Glutamatergic neuron (in vitro differentiated cells): Measurements from ENCODE around the gene MYL11. TPM values are rescaled to one million over a fixed set of nuclear protein-coding genes. Genes with fewer than 3 reads are reported as not detected.
"Not testable (repeated sequence)": the region's sequence is repeated elsewhere in the genome, so short reads cannot be mapped to it uniquely, and the experiment has no call there.

Experiments used
- DNase-seq: peaks from one replicate; pipeline ENCODE4 v3.0.0; 2022
- H3K27ac Mint-ChIP-seq: one replicate; pipeline ENCODE4 v1.8.0; 2020; ENCODE audit warnings: mild to moderate bottlenecking, mixed read lengths, inconsistent platforms; ENCODE audit not compliant: unreplicated experiment
- H3K27me3 Mint-ChIP-seq: one replicate; pipeline ENCODE4 v1.8.0; 2020; ENCODE audit warnings: mild to moderate bottlenecking, moderate library complexity, mixed read lengths, inconsistent platforms; ENCODE audit not compliant: unreplicated experiment
- H3K36me3 Mint-ChIP-seq: one replicate; pipeline ENCODE4 v1.8.0; 2020; ENCODE audit warnings: mild to moderate bottlenecking, mixed read lengths, inconsistent platforms; ENCODE audit not compliant: unreplicated experiment
- H3K4me1 Mint-ChIP-seq: one replicate; pipeline ENCODE4 v1.8.0; 2020; ENCODE audit warnings: mild to moderate bottlenecking, low read depth, mixed read lengths, inconsistent platforms; ENCODE audit not compliant: unreplicated experiment
- H3K4me3 Mint-ChIP-seq: one replicate; pipeline ENCODE4 v1.8.0; 2020; ENCODE audit warnings: mild to moderate bottlenecking, mixed read lengths, inconsistent platforms; ENCODE audit not compliant: unreplicated experiment
- H3K9me3 Mint-ChIP-seq: one replicate; pipeline ENCODE4 v1.8.0; 2020; ENCODE audit warnings: mild to moderate bottlenecking, moderate library complexity, mixed read lengths, inconsistent platforms; ENCODE audit not compliant: unreplicated experiment
- total RNA-seq: library from RNA; stranded (reverse); fragmentation: NEBNext Ultra II Directional; extraction: Animal tissue kit (Norgen Biotek cat#: 25700); gene quantifications from one replicate; pipeline ENCODE4 v1.2.1, GENCODE V29; 2021; ENCODE audit not compliant: unreplicated experiment
- TF ChIP-seq, protein P1 (sequence below): fragments of 200-600 bp; sonication (generic); IDR thresholded peaks from one replicate; pipeline ENCODE4 v1.5.0; 2021; ENCODE audit not compliant: partially characterized antibody, unreplicated experiment

MYL11 gene
- total RNA-seq, 1 donor from 2014 or later: not detected

DNA sequence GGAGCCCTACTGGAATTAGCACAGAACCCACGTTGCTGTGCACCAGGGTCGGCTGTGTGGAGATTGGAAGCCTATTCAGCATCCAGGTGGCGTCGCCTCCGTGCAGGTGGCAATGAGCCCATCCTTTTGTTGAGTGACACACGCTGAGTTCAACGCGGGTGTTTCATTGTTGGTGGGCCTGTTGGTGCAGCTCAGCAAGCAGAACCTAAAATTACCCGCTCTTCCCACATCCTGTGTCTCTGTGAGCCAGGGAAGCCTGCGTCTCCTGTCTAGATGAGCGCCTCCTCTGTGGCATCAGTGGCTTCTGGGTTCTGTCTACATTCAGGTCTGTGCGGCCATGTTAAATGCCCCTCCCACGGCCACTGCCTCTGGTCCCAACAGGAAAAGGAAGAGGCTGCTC is 34.0 kb upstream of the MYL11 start:
- TF ChIP-seq, protein P1, sequence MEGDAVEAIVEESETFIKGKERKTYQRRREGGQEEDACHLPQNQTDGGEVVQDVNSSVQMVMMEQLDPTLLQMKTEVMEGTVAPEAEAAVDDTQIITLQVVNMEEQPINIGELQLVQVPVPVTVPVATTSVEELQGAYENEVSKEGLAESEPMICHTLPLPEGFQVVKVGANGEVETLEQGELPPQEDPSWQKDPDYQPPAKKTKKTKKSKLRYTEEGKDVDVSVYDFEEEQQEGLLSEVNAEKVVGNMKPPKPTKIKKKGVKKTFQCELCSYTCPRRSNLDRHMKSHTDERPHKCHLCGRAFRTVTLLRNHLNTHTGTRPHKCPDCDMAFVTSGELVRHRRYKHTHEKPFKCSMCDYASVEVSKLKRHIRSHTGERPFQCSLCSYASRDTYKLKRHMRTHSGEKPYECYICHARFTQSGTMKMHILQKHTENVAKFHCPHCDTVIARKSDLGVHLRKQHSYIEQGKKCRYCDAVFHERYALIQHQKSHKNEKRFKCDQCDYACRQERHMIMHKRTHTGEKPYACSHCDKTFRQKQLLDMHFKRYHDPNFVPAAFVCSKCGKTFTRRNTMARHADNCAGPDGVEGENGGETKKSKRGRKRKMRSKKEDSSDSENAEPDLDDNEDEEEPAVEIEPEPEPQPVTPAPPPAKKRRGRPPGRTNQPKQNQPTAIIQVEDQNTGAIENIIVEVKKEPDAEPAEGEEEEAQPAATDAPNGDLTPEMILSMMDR: no peak
- no peaks in the 10 kb centered on the region for H3K9me3 Mint-ChIP-seq
- DNase-seq: no peak
- H3K27me3 Mint-ChIP-seq: peaks cover 4% of the 10 kb centered on the region
- no peak overlapping the region for H3K27ac Mint-ChIP-seq
- H3K36me3 Mint-ChIP-seq: no peaks in the 10 kb centered on the region
- H3K4me3 Mint-ChIP-seq: no peak overlapping the region
- H3K4me1 Mint-ChIP-seq: no peaks in the 10 kb centered on the region

DNA sequence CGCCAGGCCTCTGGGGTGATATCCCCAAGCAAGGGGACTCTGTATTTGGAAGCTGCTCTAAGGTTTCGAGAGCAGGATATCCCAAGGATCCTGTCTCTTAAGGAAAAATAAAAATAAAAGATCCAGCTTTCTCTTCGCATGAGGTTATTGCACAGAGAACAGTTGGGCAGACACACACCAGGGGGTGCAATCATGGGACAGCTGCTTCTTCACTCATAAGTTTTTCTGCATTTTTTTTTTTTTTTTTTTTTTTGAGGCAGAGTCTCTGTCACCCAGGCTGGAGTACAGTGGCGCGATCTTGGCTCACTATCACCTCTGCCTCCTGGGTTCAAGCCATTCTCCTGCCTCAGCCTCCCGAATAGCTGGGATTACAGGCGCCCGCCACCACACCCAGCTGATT is 32.6 kb upstream of the MYL11 start:
- H3K27ac Mint-ChIP-seq, H3K4me1 Mint-ChIP-seq, H3K9me3 Mint-ChIP-seq: not testable (repeated sequence)

DNA sequence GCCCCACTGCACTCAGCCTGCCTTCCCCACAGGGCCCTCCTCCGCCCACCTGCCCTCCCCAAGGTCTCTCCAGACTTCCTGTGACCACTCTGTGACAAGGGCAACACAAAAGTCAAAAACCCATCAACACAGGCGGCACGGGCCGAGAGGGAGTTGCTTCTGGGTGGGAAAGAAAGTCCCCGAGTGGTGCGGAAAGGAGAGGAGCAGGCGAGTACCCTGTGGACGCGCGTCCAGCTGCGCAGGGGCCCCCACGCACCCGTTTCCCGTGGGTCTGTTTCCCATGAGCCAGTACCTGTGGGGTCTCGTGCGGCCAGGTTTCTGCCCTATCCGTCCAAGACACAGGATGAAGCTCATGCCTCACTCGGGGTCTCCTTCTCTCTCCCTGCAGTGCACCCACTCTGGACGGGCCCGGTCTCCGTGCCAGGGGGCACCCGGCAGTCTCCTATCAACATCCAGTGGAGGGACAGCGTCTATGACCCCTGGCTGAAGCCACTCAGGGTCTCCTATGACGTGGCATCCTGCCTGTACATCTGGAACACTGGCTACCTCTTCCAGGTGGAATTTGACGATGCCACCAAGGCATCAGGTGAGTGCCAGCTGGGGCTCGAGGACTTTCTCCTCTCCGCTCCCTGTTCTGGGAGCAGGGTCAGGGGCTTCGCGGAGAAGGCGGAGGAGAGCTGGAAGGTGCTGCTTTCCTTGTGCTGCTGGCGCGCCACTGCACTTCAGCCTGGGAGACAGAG is 31.7 kb upstream of the MYL11 start:
- Mint-ChIP-seq H3K36me3 (no peaks in the 10 kb centered on the region), H3K4me1 (no peaks in the 10 kb centered on the region), H3K27me3 (peaks cover 1% of the 10 kb centered on the region), H3K9me3 (no peaks in the 10 kb centered on the region), H3K27ac (no peak overlapping the region), H3K4me3 (no peak overlapping the region)
- TF ChIP-seq, protein P1: no peak
- DNase-seq: no peak

More for the DNA sequence above, 32.6 kb upstream of the MYL11 start:
- not testable (repeated sequence) for H3K27me3 Mint-ChIP-seq, DNase-seq, H3K36me3 Mint-ChIP-seq, H3K4me3 Mint-ChIP-seq

DNA sequence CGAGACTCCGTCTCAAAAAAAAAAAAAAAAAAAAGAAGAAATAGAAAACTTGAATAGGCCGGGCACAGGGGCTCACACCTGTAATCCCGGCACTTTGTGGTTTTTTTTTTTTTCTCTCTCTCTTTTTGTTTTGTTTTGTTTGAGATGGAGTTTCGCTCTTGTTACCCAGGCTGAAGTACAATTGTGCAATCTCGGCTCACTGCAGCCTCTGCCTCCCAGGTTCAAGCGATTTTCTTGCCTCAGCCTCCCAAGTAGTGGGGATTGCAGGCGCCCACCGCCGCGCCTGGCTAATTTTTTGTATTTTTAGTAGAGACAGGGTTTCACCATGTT is 31.1 kb upstream of the MYL11 start:
- H3K27ac Mint-ChIP-seq, H3K4me1 Mint-ChIP-seq, H3K27me3 Mint-ChIP-seq, H3K4me3 Mint-ChIP-seq, H3K9me3 Mint-ChIP-seq, H3K36me3 Mint-ChIP-seq, DNase-seq: not testable (repeated sequence)

DNA sequence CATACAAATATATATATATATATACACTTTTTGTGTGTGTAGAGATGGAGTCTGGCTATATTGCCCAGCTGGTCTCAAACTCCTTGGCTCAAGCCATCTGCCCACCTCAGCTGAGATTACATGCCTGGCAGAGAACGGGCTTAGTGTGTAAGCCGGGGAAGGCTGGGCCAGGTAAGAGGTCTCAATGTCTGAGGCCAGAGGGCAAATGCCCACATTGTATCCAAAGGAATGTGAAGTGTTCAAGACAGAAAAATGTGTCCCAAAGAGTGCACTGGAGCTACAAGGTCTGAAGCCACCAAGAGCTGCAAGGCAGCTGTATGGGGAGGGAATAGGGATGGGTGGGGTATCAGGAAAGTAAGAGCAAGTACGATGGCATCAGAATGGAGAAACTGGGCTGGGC is 28.3 kb upstream of the MYL11 start:
- no peaks in the 10 kb centered on the region for H3K4me1 Mint-ChIP-seq
- no peak for DNase-seq
- no peak overlapping the region for H3K4me3 Mint-ChIP-seq
- peaks cover 2% of the 10 kb centered on the region for H3K27me3 Mint-ChIP-seq
- no peak overlapping the region for H3K27ac Mint-ChIP-seq
- TF ChIP-seq, protein P1: no peak
- H3K9me3 Mint-ChIP-seq: no peaks in the 10 kb centered on the region
- no peaks in the 10 kb centered on the region for H3K36me3 Mint-ChIP-seq

DNA sequence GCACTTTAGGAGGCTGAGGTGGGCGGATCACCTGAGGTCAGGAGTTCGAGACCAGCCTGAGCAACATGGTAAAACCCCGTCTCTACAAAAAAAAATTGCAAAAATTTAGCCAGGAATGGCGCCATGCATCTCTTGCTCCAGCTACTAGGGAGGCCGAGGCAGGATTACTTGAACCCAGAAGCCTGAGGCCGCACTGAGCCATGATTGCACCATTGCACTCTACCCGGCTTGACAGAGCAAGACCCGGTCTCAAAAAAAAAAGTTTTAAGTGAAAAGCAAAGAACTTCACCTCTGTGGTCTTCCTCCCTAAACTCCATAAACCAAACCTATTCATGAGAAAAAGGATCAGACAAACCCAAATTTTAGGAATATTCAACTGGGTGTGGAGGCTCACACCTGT is 26.5 kb upstream of the MYL11 start:
- DNase-seq: no peak
- Mint-ChIP-seq H3K36me3 (no peaks in the 10 kb centered on the region), H3K4me3 (no peak overlapping the region), H3K4me1 (no peaks in the 10 kb centered on the region), H3K27me3 (peaks cover 6% of the 10 kb centered on the region), H3K27ac (no peak overlapping the region), H3K9me3 (peaks cover 1% of the 10 kb centered on the region)
- TF ChIP-seq, protein P1: no peak
